H1 (cell line): Measurements from ENCODE around the gene ANXA5. TPM values are rescaled to one million over a fixed set of nuclear protein-coding genes. Genes with fewer than 3 reads are reported as not detected.
A peak's percentile ranks its signal among the peaks of the same experiment; 100 is the strongest.

Source experiments
- CTCF ChIA-PET: fragments of 300-600 bp; sonication (Branson Sonifier 250); formaldehyde crosslinking; loops from one replicate; lab custom pipeline; 2021; ENCODE audit not compliant: partially characterized antibody; lab: Charles Lee
- POLR2A ChIA-PET: fragments of 300-600 bp; sonication (Branson Sonifier 250); formaldehyde crosslinking; loops from one replicate; lab custom pipeline; 2021; ENCODE audit warnings: inconsistent platforms; ENCODE audit not compliant: partially characterized antibody; lab: Charles Lee
- DNase-seq, 2 experiments: peaks; one replicate each; pipeline versions ENCODE4 v3.0.0 to v3.0.0-alpha.2; 2010 to 2022; ENCODE audit warnings: low spot score in 2 of 2, low read depth in 1 of 2, mixed read lengths in 1 of 2
- FAIRE-seq: peaks from 2 replicates; lab custom pipeline; 2011; peaks lifted over from hg19 to GRCh38; lab: Jason Lieb, UNC
- H2AFZ ChIP-seq: 2 replicates; pipeline ENCODE4 v1.8.1; 2012; ENCODE audit warnings: low read length, inconsistent platforms
- H2AK5ac ChIP-seq: 2 replicates; pipeline ENCODE4 v1.6.1; 2013; ENCODE audit warnings: low read depth, low read length
- H2BK120ac ChIP-seq: replicated peaks from 2 replicates; pipeline ENCODE3; 2013; ENCODE audit warnings: low read depth, low read length, inconsistent platforms
- H2BK12ac ChIP-seq: 2 replicates; pipeline ENCODE4 v1.6.1; 2013; ENCODE audit warnings: low read depth, low read length
- H2BK15ac ChIP-seq: 2 replicates; pipeline ENCODE4 v1.6.1; 2013; ENCODE audit warnings: low read length
- H2BK20ac ChIP-seq: 2 replicates; pipeline ENCODE4 v1.6.1; 2013; ENCODE audit warnings: low read length
- H2BK5ac ChIP-seq: 2 replicates; pipeline ENCODE4 v1.6.1; 2013; ENCODE audit warnings: low read depth, low read length
- H3K14ac ChIP-seq: 2 replicates; pipeline ENCODE4 v1.6.1; 2013; ENCODE audit warnings: inconsistent platforms; ENCODE audit not compliant: insufficient read length
- H3K18ac ChIP-seq: 2 replicates; pipeline ENCODE4 v1.6.1; 2013; ENCODE audit warnings: low read length; ENCODE audit errors: extremely low read depth
- H3K23ac ChIP-seq: 2 replicates; pipeline ENCODE4 v1.6.1; 2013; ENCODE audit warnings: inconsistent platforms; ENCODE audit not compliant: insufficient read length
- H3K23me2 ChIP-seq: 2 replicates; pipeline ENCODE4 v1.6.1; 2013; ENCODE audit warnings: low read depth, low read length
- H3K27ac ChIP-seq: 2 replicates; pipeline ENCODE4 v1.6.1; 2011; ENCODE audit warnings: low read depth, low read length, inconsistent platforms
- H3K27me3 ChIP-seq, 4 experiments: replicated peaks in 1 of 4; 1 replicate in 1 of 4; 2 replicates in 3 of 4; pipeline versions ENCODE4 v1.6.1 to v1.8.1; 2011 to 2013; ENCODE audit warnings: low read length in 3 of 4, mild to moderate bottlenecking in 3 of 4, inconsistent platforms in 2 of 4, mixed read lengths in 2 of 4, moderate library complexity in 1 of 4; ENCODE audit not compliant: control insufficient read depth in 3 of 4, insufficient read depth in 3 of 4; ENCODE audit errors: extremely low read depth in 1 of 4
- H3K36me3 ChIP-seq, 4 experiments: 2 replicates each; pipeline versions ENCODE4 v1.6.1 to v1.8.1; 2011 to 2013; ENCODE audit warnings: mild to moderate bottlenecking in 4 of 4, low read length in 3 of 4, moderate library complexity in 2 of 4, control low read depth in 1 of 4, inconsistent platforms in 1 of 4; ENCODE audit not compliant: insufficient read depth in 4 of 4, control insufficient read depth in 2 of 4
- H3K4ac ChIP-seq: replicated peaks from 2 replicates; pipeline ENCODE3; 2013; ENCODE audit warnings: low read length, low read depth, mixed read lengths, inconsistent platforms; ENCODE audit not compliant: insufficient read length
- H3K4me1 ChIP-seq, 4 experiments: replicated peaks in 1 of 4; 1 replicate in 1 of 4; 2 replicates in 3 of 4; pipeline versions ENCODE4 v1.6.1 to v1.8.1; 2011 to 2013; ENCODE audit warnings: low read length in 3 of 4, inconsistent platforms in 2 of 4, mixed read lengths in 1 of 4; ENCODE audit not compliant: insufficient read depth in 4 of 4, control insufficient read depth in 3 of 4
- H3K4me2 ChIP-seq, 2 experiments: 2 replicates each; pipeline versions ENCODE4 v1.6.1 to v1.8.1; 2011 to 2013; ENCODE audit warnings: low read depth in 2 of 2, low read length in 2 of 2, control low read depth in 1 of 2, inconsistent platforms in 1 of 2, mild to moderate bottlenecking in 1 of 2; ENCODE audit not compliant: insufficient read depth in 1 of 2
- H3K4me3 ChIP-seq, 4 experiments: fragments of 200-600, 300-600 bp in 1 of 4; sonication (generic), shearing (Covaris generic), sonication (Bioruptor Twin) in 1 of 4; 2 replicates each; pipeline versions ENCODE4 v1.5.1 to v1.8.1; 2011 to 2016; ENCODE audit warnings: low read length in 4 of 4, low read depth in 3 of 4, control low read depth in 2 of 4, inconsistent platforms in 2 of 4, mild to moderate bottlenecking in 2 of 4, mixed read lengths in 1 of 4, moderate library complexity in 1 of 4; ENCODE audit not compliant: insufficient read depth in 2 of 4; ENCODE audit errors: extremely low read depth in 1 of 4
- H3K56ac ChIP-seq: replicated peaks from 2 replicates; pipeline ENCODE3; 2013; ENCODE audit warnings: low read depth, mild to moderate bottlenecking, mixed read lengths, low read length, inconsistent platforms; ENCODE audit not compliant: insufficient read length
- H3K79me1 ChIP-seq: 2 replicates; pipeline ENCODE4 v1.6.1; 2013; ENCODE audit warnings: low read depth, low read length, control low read depth
- H3K79me2 ChIP-seq, 2 experiments: 2 replicates each; pipeline versions ENCODE4 v1.6.1 to v1.8.1; 2012 to 2013; ENCODE audit warnings: low read length in 2 of 2, mild to moderate bottlenecking in 2 of 2, inconsistent platforms in 1 of 2; ENCODE audit not compliant: insufficient read depth in 2 of 2, control insufficient read depth in 1 of 2
- H3K9ac ChIP-seq, 4 experiments: replicated peaks in 1 of 4; 1 replicate in 1 of 4; 2 replicates in 3 of 4; pipeline versions ENCODE4 v1.6.1 to v1.8.1; 2011 to 2013; ENCODE audit warnings: low read depth in 3 of 4, low read length in 3 of 4, control low read depth in 2 of 4, mild to moderate bottlenecking in 2 of 4, moderate library complexity in 2 of 4, inconsistent platforms in 1 of 4; ENCODE audit errors: extremely low read depth in 1 of 4
- H3K9me3 ChIP-seq, 2 experiments: 2 replicates each; pipeline versions ENCODE4 v1.6.1 to v1.8.1; 2012 to 2013; ENCODE audit warnings: mild to moderate bottlenecking in 2 of 2, moderate library complexity in 2 of 2, control low read depth in 1 of 2, inconsistent platforms in 1 of 2, low read depth in 1 of 2, low read length in 1 of 2, mixed read lengths in 1 of 2; ENCODE audit not compliant: insufficient read depth in 2 of 2
- H4K20me1 ChIP-seq, 2 experiments: replicated peaks in 1 of 2; 2 replicates each; pipeline versions ENCODE3 to v1.8.1; 2011 to 2013; ENCODE audit warnings: inconsistent platforms in 2 of 2, low read length in 2 of 2, mild to moderate bottlenecking in 1 of 2; ENCODE audit not compliant: insufficient read depth in 2 of 2, control insufficient read depth in 1 of 2
- H4K5ac ChIP-seq: 2 replicates; pipeline ENCODE4 v1.6.1; 2013; ENCODE audit warnings: low read length, low read depth, mixed read lengths, inconsistent platforms; ENCODE audit not compliant: insufficient read length
- H4K8ac ChIP-seq: 2 replicates; pipeline ENCODE4 v1.8.0; 2013; ENCODE audit warnings: mild to moderate bottlenecking, moderate library complexity, low read length, inconsistent platforms; ENCODE audit not compliant: insufficient read depth; ENCODE audit errors: extremely low read depth
- H4K91ac ChIP-seq: replicated peaks from 2 replicates; pipeline ENCODE3; 2013; ENCODE audit warnings: low read length, mixed read lengths, inconsistent platforms; ENCODE audit not compliant: insufficient read length
- ATF3 ChIP-seq: IDR thresholded peaks from 2 replicates; pipeline ENCODE4 v1.6.1; 2011; ENCODE audit warnings: low read depth, mild to moderate bottlenecking, low read length; ENCODE audit not compliant: insufficient read depth
- CTBP2 ChIP-seq: IDR thresholded peaks from 2 replicates; pipeline ENCODE4 v1.7.0; 2011; ENCODE audit warnings: borderline replicate concordance, mild to moderate bottlenecking, moderate library complexity, mixed read lengths, low read length; ENCODE audit not compliant: insufficient read depth, insufficient read length
- EZH2 ChIP-seq: fragments of 200-600 bp; sonication (generic); IDR thresholded peaks from 2 replicates; pipeline ENCODE4 v1.7.1; 2012; ENCODE audit warnings: low read depth, mild to moderate bottlenecking, moderate library complexity, low read length, inconsistent platforms; ENCODE audit not compliant: severe bottlenecking
- HDAC2 ChIP-seq, 2 experiments: fragments of 300-600 bp in 1 of 2; sonication (generic) in 1 of 2; IDR thresholded peaks; 2 replicates each; pipeline ENCODE4 v1.6.1; 2011 to 2012; ENCODE audit warnings: low read depth in 2 of 2, low read length in 2 of 2, mild to moderate bottlenecking in 2 of 2, moderate library complexity in 2 of 2, borderline replicate concordance in 1 of 2, inconsistent platforms in 1 of 2
- KDM1A ChIP-seq: fragments of 200-600, 300-600 bp; sonication (generic); IDR thresholded peaks from 2 replicates; pipeline ENCODE4 v1.7.1; 2016; ENCODE audit warnings: mild to moderate bottlenecking, low read length, borderline replicate concordance
- MAX ChIP-seq: IDR thresholded peaks from 2 replicates; pipeline ENCODE4 v1.6.1; 2012; ENCODE audit warnings: inconsistent platforms
- POU5F1 ChIP-seq: IDR thresholded peaks from 2 replicates; pipeline ENCODE4 v1.6.1; 2011; ENCODE audit warnings: low read depth, mild to moderate bottlenecking, low read length, moderate library complexity
- RNF2 ChIP-seq: fragments of 200-900, 300-1000 bp; sonication (generic); IDR thresholded peaks from 2 replicates; pipeline ENCODE4 v1.7.1; 2016; ENCODE audit warnings: borderline replicate concordance, low read depth, mild to moderate bottlenecking, antibody characterized with exemption, low read length; ENCODE audit not compliant: poor library complexity, severe bottlenecking; ENCODE audit errors: missing control alignments
- RXRA ChIP-seq: IDR thresholded peaks from 2 replicates; pipeline ENCODE4 v1.6.1; 2011; ENCODE audit warnings: low read depth, mild to moderate bottlenecking, low read length, moderate library complexity; ENCODE audit not compliant: insufficient read depth
- SIN3A ChIP-seq, 2 experiments: IDR thresholded peaks in 1 of 2; conservative IDR thresholded peaks in 1 of 2; 2 replicates each; pipeline ENCODE4 v1.6.1; 2011 to 2012; ENCODE audit warnings: low read length in 2 of 2, improper control_type of control experiment in 1 of 2, low read depth in 1 of 2, mild to moderate bottlenecking in 1 of 2
- SIRT6 ChIP-seq: IDR thresholded peaks from one replicate; pipeline ENCODE4 v1.7.1; 2012; ENCODE audit warnings: low read length, inconsistent platforms
- SUZ12 ChIP-seq: fragments of 200-600 bp; sonication (generic); IDR thresholded peaks from 2 replicates; pipeline ENCODE4 v1.6.1; 2012; ENCODE audit warnings: mild to moderate bottlenecking, inconsistent platforms, low read length, moderate library complexity, mixed read lengths
- WGBS, 2 experiments: shearing (Covaris generic) in 1 of 2; methylation state at CpG; one replicate each; pipeline versions ENCODE4 v1.1.6 to v1.1.7; 2013 to 2015; ENCODE audit warnings: low lambda C conversion rate in 2 of 2, mixed read lengths in 2 of 2, inconsistent platforms in 1 of 2, low coverage in 1 of 2, missing lambda C conversion rate in 1 of 2; ENCODE audit not compliant: insufficient replicate concordance in 2 of 2, insufficient coverage in 1 of 2, insufficient read length in 1 of 2; ENCODE audit errors: extremely low coverage in 1 of 2, missing lambda C conversion rate in 1 of 2; 5-methylcytosine and 5-hydroxymethylcytosine counted together
- polyA plus RNA-seq, 7 experiments: library from polyadenylated mRNA; depleted of rRNA in 3 of 7; stranded (reverse) in 5 of 7; unstranded in 2 of 7; fragments of >200 nt in 5 of 7; fragments of 200-250 nt in 2 of 7; gene quantifications; 1 replicate in 5 of 7; 2 replicates in 1 of 7; 4 replicates in 1 of 7; pipeline versions ENCODE4 v1.2.1 to v1.2.3, GENCODE V29; 2011 to 2013; ENCODE audit warnings: missing spikeins in 2 of 7, mixed read lengths in 2 of 7
- total RNA-seq: library from RNA; stranded (reverse); fragmentation: NEBNext Ultra II Directional; extraction: Animal tissue kit (Norgen Biotek cat#: 25700); gene quantifications from 2 replicates; pipeline ENCODE4 v1.2.1, GENCODE V29; 2021

ANXA5 gene
- total and polyA plus RNA-seq, 2 of the 8 experiments (the other 6 are each of a cell fraction or from before 2014, with no cell fraction given), result 213 to 221 TPM

- WGBS, 2 experiments, result 85% methylated on average over 6 of the region's 6 CpGs; no CpG with 5 or more reads in 1 of the 2 experiments
- DNase-seq, result no peak
- H3K27ac ChIP-seq, result no peak overlapping the region
- H3K23ac ChIP-seq, result no peak overlapping the region
- no peak overlapping the region for H2BK20ac ChIP-seq
- H4K5ac ChIP-seq, result no peak overlapping the region
- no peak overlapping the region for H2AK5ac ChIP-seq
- no peak overlapping the region for H4K8ac ChIP-seq
- H4K91ac ChIP-seq, result no peak overlapping the region
- H3K36me3 ChIP-seq, result no peaks in the 10 kb centered on the region
- H2BK120ac ChIP-seq, result no peak overlapping the region
- no peak overlapping the region for H3K4me3 ChIP-seq
- no peaks in the 10 kb centered on the region for H3K4me1 ChIP-seq
- no peak overlapping the region for H3K56ac ChIP-seq
- no peak overlapping the region for H3K4ac ChIP-seq
- no peak overlapping the region for H2BK12ac ChIP-seq
- H3K9ac ChIP-seq, result no peak overlapping the region
- POLR2A ChIA-PET, result no interaction called here
- no peaks in the 10 kb centered on the region for H3K79me1 ChIP-seq
- no peak overlapping the region for H3K4me2 ChIP-seq
- H3K23me2 ChIP-seq, result no peaks in the 10 kb centered on the region
- no peaks in the 10 kb centered on the region for H3K9me3 ChIP-seq
- no peaks in the 10 kb centered on the region for H4K20me1 ChIP-seq
- FAIRE-seq, result no peak
- peak overlapping the region; percentile 47; the same call in 1 of the 2 replicates for H2AFZ ChIP-seq
- no peaks in the 10 kb centered on the region for H3K79me2 ChIP-seq
- H2BK15ac ChIP-seq, result no peak overlapping the region
- CTCF ChIA-PET, result interaction anchor here (0.7 to 5.0 kb wide), 11 partner anchors 10 to 461 kb away, joined by 3 to 33 read pairs (median 5); no protein-coding TSS in a partner anchor
- no peak overlapping the region for H3K18ac ChIP-seq
- H3K14ac ChIP-seq, result no peak overlapping the region
- no peak overlapping the region for H2BK5ac ChIP-seq
- no peaks in the 10 kb centered on the region for H3K27me3 ChIP-seq
- no peak for TF ChIP-seq MAX
- no peak for TF ChIP-seq RNF2
- TF ChIP-seq EZH2, result no peak
- no peak for TF ChIP-seq SUZ12
- no peak for TF ChIP-seq SIRT6
- TF ChIP-seq KDM1A, result no peak
- no peak for TF ChIP-seq HDAC2 (IDR thresholded peaks at IDR 0.05; ENCODE audit: borderline replicate concordance in 1 of 2, low read depth in 2 of 2, low read length in 2 of 2)
- no peak for TF ChIP-seq RXRA
- TF ChIP-seq ATF3, result no peak
- TF ChIP-seq POU5F1, result no peak
- TF ChIP-seq CTBP2, result no peak
- TF ChIP-seq SIN3A (conservative IDR thresholded peaks at IDR 0.05 in 1 of 2, IDR thresholded peaks at IDR 0.05 in 1 of 2; ENCODE audit: low read depth in 1 of 2, low read length in 2 of 2), result no peak
Observed at GRCh38 chr4:121653986-121654385, 42.8 kb downstream of the ANXA5 start.
